GM12874 (cell line): ENCODE results near the gene TBC1D2.

Experiments
- TF ChIP-seq, protein P1 (sequence below): IDR thresholded peaks from 2 replicates; pipeline ENCODE4 v1.5.1; 2011; ENCODE audit warnings: low read depth, mild to moderate bottlenecking, control low read depth, low read length, moderate library complexity; ENCODE audit not compliant: insufficient read depth

The TBC1D2 gene

GRCh38 chr9:98232926-98233325 lies 22.5 kb downstream of the TBC1D2 start:
- TF ChIP-seq, protein P1, sequence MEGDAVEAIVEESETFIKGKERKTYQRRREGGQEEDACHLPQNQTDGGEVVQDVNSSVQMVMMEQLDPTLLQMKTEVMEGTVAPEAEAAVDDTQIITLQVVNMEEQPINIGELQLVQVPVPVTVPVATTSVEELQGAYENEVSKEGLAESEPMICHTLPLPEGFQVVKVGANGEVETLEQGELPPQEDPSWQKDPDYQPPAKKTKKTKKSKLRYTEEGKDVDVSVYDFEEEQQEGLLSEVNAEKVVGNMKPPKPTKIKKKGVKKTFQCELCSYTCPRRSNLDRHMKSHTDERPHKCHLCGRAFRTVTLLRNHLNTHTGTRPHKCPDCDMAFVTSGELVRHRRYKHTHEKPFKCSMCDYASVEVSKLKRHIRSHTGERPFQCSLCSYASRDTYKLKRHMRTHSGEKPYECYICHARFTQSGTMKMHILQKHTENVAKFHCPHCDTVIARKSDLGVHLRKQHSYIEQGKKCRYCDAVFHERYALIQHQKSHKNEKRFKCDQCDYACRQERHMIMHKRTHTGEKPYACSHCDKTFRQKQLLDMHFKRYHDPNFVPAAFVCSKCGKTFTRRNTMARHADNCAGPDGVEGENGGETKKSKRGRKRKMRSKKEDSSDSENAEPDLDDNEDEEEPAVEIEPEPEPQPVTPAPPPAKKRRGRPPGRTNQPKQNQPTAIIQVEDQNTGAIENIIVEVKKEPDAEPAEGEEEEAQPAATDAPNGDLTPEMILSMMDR, result no peak

- TF ChIP-seq, protein P1, result no peak
Observed at GRCh38 chr9:98231770-98232478, 23.5 kb downstream of the TBC1D2 start.

DNA sequence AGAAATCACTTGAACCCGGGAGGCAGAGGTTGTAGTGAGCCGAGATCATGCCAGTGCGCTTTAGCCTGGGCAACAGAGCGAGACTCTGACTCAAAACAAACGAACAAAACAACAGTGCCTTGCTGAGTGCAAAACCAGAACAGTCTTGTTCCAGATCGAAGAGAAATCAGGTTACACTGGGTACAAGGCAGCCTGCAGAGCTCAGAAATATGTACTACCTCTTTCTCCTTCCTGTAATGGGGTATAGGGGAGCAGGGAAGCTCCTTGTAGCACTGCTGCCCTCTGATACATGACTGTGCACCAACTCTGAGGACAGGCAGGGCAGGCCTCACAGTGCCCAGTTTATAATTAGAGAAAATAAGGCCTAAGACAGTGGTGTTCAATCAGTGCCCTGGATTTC lies 24.7 kb downstream of the TBC1D2 start:
- TF ChIP-seq, protein P1, result no peak

GRCh38 chr9:98230304-98230703 lies 25.1 kb downstream of the TBC1D2 start:
- TF ChIP-seq, protein P1, result no peak

DNA sequence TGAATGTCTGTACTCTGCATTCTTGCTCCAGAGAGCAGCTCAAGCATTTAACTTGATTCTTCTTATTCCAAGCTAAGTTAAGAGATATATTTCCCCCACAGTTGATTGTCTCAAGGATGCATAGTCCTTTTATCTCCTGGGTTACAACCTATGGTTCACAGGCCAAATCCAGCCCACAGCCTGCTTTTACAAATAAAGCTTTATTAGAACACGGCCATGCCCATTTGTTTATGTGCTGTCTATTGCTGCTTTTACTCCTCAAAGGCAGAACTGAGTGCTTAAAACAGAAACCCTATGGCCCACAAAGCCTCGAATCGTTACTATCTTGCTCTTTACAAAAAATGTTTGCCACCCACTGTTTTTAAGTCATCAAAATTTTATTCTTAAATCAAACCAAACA lies 25.8 kb downstream of the TBC1D2 start:
- TF ChIP-seq, protein P1, result no peak

DNA sequence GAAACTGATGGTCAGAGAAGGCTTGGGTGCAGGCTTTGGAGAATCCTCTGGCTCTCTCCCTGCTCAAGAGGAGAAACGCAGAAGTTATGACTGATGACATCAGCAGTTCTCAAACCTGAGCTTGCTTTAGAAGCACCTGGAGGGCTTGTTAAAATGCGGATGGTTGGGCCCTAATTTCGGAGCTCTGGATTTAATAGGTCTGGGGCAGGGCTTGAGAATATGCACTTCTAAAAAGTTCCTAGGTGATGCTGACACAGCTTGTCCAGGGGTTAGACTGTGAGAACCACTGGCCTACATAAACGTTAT lies 26.4 kb downstream of the TBC1D2 start:
- TF ChIP-seq, protein P1, result no peak

- TF ChIP-seq, protein P1, result no peak
Observed at GRCh38 chr9:98228392-98229089, 26.9 kb downstream of the TBC1D2 start.
